DND-41 (cell line): Measurements from ENCODE around the gene SLC22A14.

Experiments used
- ATAC-seq: fragments of 200-7000 bp; cut with Tn5 transposase; 3 replicates; pipeline ENCODE4 v1.9.1; 2021; ENCODE audit warnings: low read depth; ENCODE audit not compliant: insufficient read depth
- DNase-seq: peaks from one replicate; pipeline ENCODE4 v3.0.0-alpha.2; 2020
- H2AFZ ChIP-seq: 2 replicates; pipeline ENCODE4 v1.6.0; 2012; ENCODE audit warnings: low read depth, low read length
- H3K27ac ChIP-seq: 2 replicates; pipeline ENCODE4 v1.5.1; 2012; ENCODE audit warnings: low read length, inconsistent platforms
- H3K27me3 ChIP-seq: fragments of 200-600 bp; sonication (generic); 2 replicates; pipeline ENCODE4 v1.6.0; 2012; ENCODE audit warnings: low read length, mild to moderate bottlenecking, inconsistent platforms; ENCODE audit not compliant: insufficient read depth, poor library complexity
- H3K36me3 ChIP-seq: 2 replicates; pipeline ENCODE4 v1.5.1; 2012; ENCODE audit warnings: low read length, inconsistent platforms; ENCODE audit not compliant: insufficient read depth
- H3K4me1 ChIP-seq: 2 replicates; pipeline ENCODE4 v1.5.1; 2012; ENCODE audit warnings: mild to moderate bottlenecking, low read length; ENCODE audit not compliant: insufficient read depth
- H3K4me2 ChIP-seq: 2 replicates; pipeline ENCODE4 v1.6.0; 2012; ENCODE audit warnings: mild to moderate bottlenecking, moderate library complexity, low read length, inconsistent platforms; ENCODE audit not compliant: insufficient read depth
- H3K4me3 ChIP-seq, 2 experiments: fragments of 200-600 bp in 1 of 2; shearing (Covaris generic) in 1 of 2; 2 replicates each; pipeline ENCODE4 v1.5.1; 2012 to 2016; ENCODE audit warnings: inconsistent platforms in 2 of 2, low read length in 2 of 2, mild to moderate bottlenecking in 2 of 2, low read depth in 1 of 2, moderate library complexity in 1 of 2
- H3K79me2 ChIP-seq: 2 replicates; pipeline ENCODE4 v1.6.0; 2012; ENCODE audit warnings: low read length, inconsistent platforms; ENCODE audit not compliant: insufficient read depth
- H3K9ac ChIP-seq: 2 replicates; pipeline ENCODE4 v1.6.0; 2012; ENCODE audit warnings: low read depth, mild to moderate bottlenecking, inconsistent platforms, low read length, moderate library complexity
- H3K9me3 ChIP-seq: 2 replicates; pipeline ENCODE4 v1.5.1; 2012; ENCODE audit warnings: low read length, moderate library complexity, mild to moderate bottlenecking, inconsistent platforms; ENCODE audit not compliant: insufficient read depth, severe bottlenecking
- H4K20me1 ChIP-seq: 2 replicates; pipeline ENCODE4 v1.6.0; 2012; ENCODE audit warnings: low read length; ENCODE audit not compliant: insufficient read depth
- EZH2 ChIP-seq: IDR thresholded peaks from 3 replicates; pipeline ENCODE4 v1.6.1; 2012; ENCODE audit warnings: borderline replicate concordance, low read depth, mild to moderate bottlenecking, moderate library complexity, low read length, inconsistent platforms; ENCODE audit not compliant: severe bottlenecking
- TF ChIP-seq, protein P1 (sequence below): IDR thresholded peaks from 2 replicates; pipeline ENCODE4 v1.5.1; 2012; ENCODE audit warnings: borderline replicate concordance, low read length, moderate library complexity, mild to moderate bottlenecking; ENCODE audit not compliant: poor library complexity, severe bottlenecking; ENCODE audit errors: extremely low read depth

SLC22A14 gene

DNA sequence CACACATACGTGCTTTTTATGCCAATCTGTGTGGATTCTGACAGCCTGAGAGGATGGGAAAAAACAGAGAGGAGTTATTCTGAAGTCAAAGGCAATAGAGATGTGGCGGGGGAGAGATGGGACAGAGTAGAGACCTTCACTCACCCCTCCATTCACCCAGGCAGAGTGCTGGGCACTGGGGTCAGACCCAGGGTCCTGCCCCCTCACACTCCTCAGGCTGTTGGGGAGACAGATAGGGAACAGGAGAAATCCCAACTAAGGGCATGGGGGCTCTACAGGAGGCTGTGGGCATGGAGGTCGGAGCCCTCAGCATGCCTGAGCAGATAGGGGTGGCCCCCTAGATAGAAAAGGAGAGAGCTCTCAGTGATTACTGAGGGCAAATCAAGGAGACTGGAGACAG is 30.3 kb downstream of the SLC22A14 start:
- no peak overlapping the region for H3K4me2 ChIP-seq
- ATAC-seq = no peak
- H3K27me3 ChIP-seq = peaks cover 11% of the 10 kb centered on the region
- no peak overlapping the region for H3K9ac ChIP-seq
- no peak for DNase-seq
- no peak overlapping the region for H3K4me3 ChIP-seq
- H3K27ac ChIP-seq = no peak overlapping the region
- no peak overlapping the region for H2AFZ ChIP-seq
- H3K79me2 ChIP-seq = no peaks in the 10 kb centered on the region
- H3K4me1 ChIP-seq = no peaks in the 10 kb centered on the region
- no peak for TF ChIP-seq EZH2
- TF ChIP-seq, protein P1, sequence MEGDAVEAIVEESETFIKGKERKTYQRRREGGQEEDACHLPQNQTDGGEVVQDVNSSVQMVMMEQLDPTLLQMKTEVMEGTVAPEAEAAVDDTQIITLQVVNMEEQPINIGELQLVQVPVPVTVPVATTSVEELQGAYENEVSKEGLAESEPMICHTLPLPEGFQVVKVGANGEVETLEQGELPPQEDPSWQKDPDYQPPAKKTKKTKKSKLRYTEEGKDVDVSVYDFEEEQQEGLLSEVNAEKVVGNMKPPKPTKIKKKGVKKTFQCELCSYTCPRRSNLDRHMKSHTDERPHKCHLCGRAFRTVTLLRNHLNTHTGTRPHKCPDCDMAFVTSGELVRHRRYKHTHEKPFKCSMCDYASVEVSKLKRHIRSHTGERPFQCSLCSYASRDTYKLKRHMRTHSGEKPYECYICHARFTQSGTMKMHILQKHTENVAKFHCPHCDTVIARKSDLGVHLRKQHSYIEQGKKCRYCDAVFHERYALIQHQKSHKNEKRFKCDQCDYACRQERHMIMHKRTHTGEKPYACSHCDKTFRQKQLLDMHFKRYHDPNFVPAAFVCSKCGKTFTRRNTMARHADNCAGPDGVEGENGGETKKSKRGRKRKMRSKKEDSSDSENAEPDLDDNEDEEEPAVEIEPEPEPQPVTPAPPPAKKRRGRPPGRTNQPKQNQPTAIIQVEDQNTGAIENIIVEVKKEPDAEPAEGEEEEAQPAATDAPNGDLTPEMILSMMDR = no peak
- H4K20me1 ChIP-seq = no peaks in the 10 kb centered on the region
- no peaks in the 10 kb centered on the region for H3K9me3 ChIP-seq
- no peaks in the 10 kb centered on the region for H3K36me3 ChIP-seq

DNA sequence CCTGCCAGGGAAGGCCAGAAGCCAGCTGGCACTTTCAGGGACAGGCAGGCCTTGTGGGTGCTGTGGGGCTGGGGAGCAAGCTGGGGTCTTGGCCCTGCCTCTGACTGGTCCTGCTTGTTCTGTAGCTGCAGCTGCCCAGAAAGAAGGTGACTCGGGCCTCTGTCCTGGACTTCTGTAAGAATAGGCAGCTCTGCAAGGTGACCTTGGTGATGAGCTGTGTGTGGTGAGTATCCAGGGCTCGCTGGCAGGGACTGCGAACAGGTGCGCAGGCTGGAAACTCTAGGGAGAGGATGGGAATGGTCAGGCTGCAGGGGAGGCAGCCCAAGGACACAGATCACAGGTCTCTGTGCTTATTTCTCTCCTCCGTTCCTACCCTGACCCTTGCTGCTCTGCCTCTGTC is 31.2 kb downstream of the SLC22A14 start:
- no peak overlapping the region for H2AFZ ChIP-seq
- H3K9me3 ChIP-seq = no peaks in the 10 kb centered on the region
- no peaks in the 10 kb centered on the region for H4K20me1 ChIP-seq
- H3K4me2 ChIP-seq = no peak overlapping the region
- no peaks in the 10 kb centered on the region for H3K79me2 ChIP-seq
- H3K27me3 ChIP-seq = peaks cover 9% of the 10 kb centered on the region
- H3K4me1 ChIP-seq = no peaks in the 10 kb centered on the region
- H3K36me3 ChIP-seq = no peaks in the 10 kb centered on the region
- no peak overlapping the region for H3K9ac ChIP-seq
- H3K27ac ChIP-seq = no peak overlapping the region
- ATAC-seq = no peak
- DNase-seq = no peak
- TF ChIP-seq, protein P1 = no peak
- no peak for TF ChIP-seq EZH2
- no peak overlapping the region for H3K4me3 ChIP-seq

DNA sequence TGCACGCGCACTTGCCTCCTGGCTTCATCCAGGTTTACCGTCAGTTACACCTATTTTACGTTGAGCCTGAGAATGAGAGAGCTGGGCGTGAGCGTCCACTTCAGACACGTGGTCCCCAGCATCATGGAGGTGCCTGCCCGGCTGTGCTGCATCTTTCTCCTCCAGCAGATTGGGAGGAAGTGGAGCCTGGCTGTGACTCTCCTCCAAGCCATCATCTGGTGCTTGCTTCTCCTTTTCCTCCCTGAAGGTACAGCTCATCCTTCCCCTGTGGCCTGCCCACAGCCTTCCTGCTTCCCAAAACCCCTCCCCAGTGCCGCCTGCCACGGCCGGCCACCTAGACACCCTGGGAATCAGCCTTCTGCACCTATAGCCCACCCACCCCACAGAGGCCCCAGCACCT is 31.6 kb downstream of the SLC22A14 start:
- no peak overlapping the region for H3K4me3 ChIP-seq
- no peak overlapping the region for H3K4me2 ChIP-seq
- H4K20me1 ChIP-seq = no peaks in the 10 kb centered on the region
- H3K79me2 ChIP-seq = no peaks in the 10 kb centered on the region
- ATAC-seq (no peak), DNase-seq (no peak)
- no peaks in the 10 kb centered on the region for H3K36me3 ChIP-seq
- peaks cover 6% of the 10 kb centered on the region for H3K27me3 ChIP-seq
- TF ChIP-seq EZH2 = no peak
- TF ChIP-seq, protein P1 = no peak
- H3K4me1 ChIP-seq = no peaks in the 10 kb centered on the region
- H2AFZ ChIP-seq = no peak overlapping the region
- no peak overlapping the region for H3K9ac ChIP-seq
- H3K27ac ChIP-seq = no peak overlapping the region
- H3K9me3 ChIP-seq = no peaks in the 10 kb centered on the region
